Measurements from ENCODE around the gene SIRPB2. TPM values are rescaled to one million over a fixed set of nuclear protein-coding genes. Genes with fewer than 3 reads are reported as not detected.

The SIRPB2 gene
- total and polyA plus RNA-seq, 2 donors (not counting 3 experiments of a cell fraction or from before 2014, with no cell fraction given), result 9.5 to 19.7 TPM

GRCh38 chr20:1508574-1508973, 17.4 kb upstream of the SIRPB2 start:
- FAIRE-seq, result no peak
- intact Hi-C loops (cut with micrococcal nuclease), result loop anchor here (10.0 kb wide), 1 partner anchor 386 kb away; the partner anchor contains the start of gene SIRPA

DNA sequence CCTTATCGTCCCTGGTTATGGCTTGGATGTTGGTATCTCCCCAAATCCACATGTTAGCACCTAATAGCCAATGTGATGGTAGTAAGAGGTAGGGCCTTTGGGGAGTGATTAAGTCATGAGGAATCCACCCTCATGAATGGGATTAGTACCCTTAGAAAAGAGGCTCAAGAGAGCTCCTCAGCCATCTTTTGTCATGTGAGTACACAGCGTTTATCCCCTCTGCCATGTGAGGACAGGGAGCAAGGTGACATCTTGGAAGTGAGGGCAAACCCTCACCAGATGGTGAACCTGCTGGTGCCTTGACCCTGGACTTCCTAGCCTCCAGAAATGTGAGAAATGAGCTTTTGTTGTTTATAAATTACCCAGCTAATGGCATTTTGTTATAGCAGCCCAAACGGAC, 16.1 kb upstream of the SIRPB2 start:
- CTCF ChIA-PET, result interaction anchor here (0.8 to 4.4 kb wide), 7 partner anchors 40 to 269 kb away, joined by 3 to 79 read pairs (median 3); partner anchors contain the start of gene NSFL1C
- FAIRE-seq (no peak), DNase-seq (ENCODE audit: low read depth, low spot score) (no peak)
- no peak for TF ChIP-seq FOS (IDR thresholded peaks at IDR 0.05; ENCODE audit: borderline replicate concordance, insufficient read depth, low read length)
- Histone ChIP-seq H3K9ac (replicated peaks; ENCODE audit: extremely low read depth, insufficient read depth, low read length) (no peak overlapping the region), H3K4me3 (replicated peaks in 1 of 3; ENCODE audit: insufficient read depth in 1 of 3, low read depth in 1 of 3, low read length in 3 of 3) (no peak overlapping the region), H3K79me2 (ENCODE audit: control insufficient read depth, insufficient read depth, low read length) (no peaks in the 10 kb centered on the region), H3K27me3 (ENCODE audit: control insufficient read depth in 2 of 2, insufficient read depth in 2 of 2, low read length in 2 of 2) (peaks cover 24 to 38% of the 10 kb centered on the region in 2 experiments), H3K4me1 (ENCODE audit: control insufficient read depth, extremely low read depth, insufficient read depth, low read length) (no peaks in the 10 kb centered on the region), H3K9me1 (replicated peaks; ENCODE audit: control insufficient read depth, extremely low read depth, insufficient read depth, low read length) (no peaks in the 10 kb centered on the region), H4K20me1 (replicated peaks; ENCODE audit: control insufficient read depth, extremely low read depth, insufficient read depth, low read length) (no peaks in the 10 kb centered on the region), H3K9me3 (replicated peaks; ENCODE audit: control insufficient read depth, insufficient read depth, low read length) (no peaks in the 10 kb centered on the region), H2AFZ (ENCODE audit: low read depth, low read length) (no peak overlapping the region), H3K36me3 (ENCODE audit: control insufficient read depth in 2 of 2, extremely low read depth in 1 of 2, insufficient read depth in 2 of 2, low read length in 2 of 2) (no peaks in the 10 kb centered on the region), H3K4me2 (ENCODE audit: insufficient read depth, low read length) (no peak overlapping the region), H3K27ac (ENCODE audit: insufficient read depth, low read depth, low read length) (no peak overlapping the region)
- POLR2A ChIA-PET, result no interaction called here
- intact Hi-C loops (cut with micrococcal nuclease), result loop anchor here (10.0 kb wide), 1 partner anchor 388 kb away; the partner anchor contains the start of gene SIRPA
- BruUV-seq (replicated peaks), result no TSS peak
- dilution Hi-C loops (cut with MboI; ENCODE audit: extremely low pct_ligation_motif_present, low sequenced_read_pairs), result no loop called here

More at GRCh38 chr20:1508574-1508973, 17.4 kb upstream of the SIRPB2 start:
- H3K9me1 ChIP-seq (replicated peaks; ENCODE audit: control insufficient read depth, extremely low read depth, insufficient read depth, low read length), result no peaks in the 10 kb centered on the region
- no TSS peak for BruUV-seq (replicated peaks)
- H3K4me1 ChIP-seq (ENCODE audit: control insufficient read depth, extremely low read depth, insufficient read depth, low read length), result no peaks in the 10 kb centered on the region
- no peaks in the 10 kb centered on the region for H3K79me2 ChIP-seq (ENCODE audit: control insufficient read depth, insufficient read depth, low read length)
- no peaks in the 10 kb centered on the region for H4K20me1 ChIP-seq (replicated peaks; ENCODE audit: control insufficient read depth, extremely low read depth, insufficient read depth, low read length)
- TF ChIP-seq, protein P1, sequence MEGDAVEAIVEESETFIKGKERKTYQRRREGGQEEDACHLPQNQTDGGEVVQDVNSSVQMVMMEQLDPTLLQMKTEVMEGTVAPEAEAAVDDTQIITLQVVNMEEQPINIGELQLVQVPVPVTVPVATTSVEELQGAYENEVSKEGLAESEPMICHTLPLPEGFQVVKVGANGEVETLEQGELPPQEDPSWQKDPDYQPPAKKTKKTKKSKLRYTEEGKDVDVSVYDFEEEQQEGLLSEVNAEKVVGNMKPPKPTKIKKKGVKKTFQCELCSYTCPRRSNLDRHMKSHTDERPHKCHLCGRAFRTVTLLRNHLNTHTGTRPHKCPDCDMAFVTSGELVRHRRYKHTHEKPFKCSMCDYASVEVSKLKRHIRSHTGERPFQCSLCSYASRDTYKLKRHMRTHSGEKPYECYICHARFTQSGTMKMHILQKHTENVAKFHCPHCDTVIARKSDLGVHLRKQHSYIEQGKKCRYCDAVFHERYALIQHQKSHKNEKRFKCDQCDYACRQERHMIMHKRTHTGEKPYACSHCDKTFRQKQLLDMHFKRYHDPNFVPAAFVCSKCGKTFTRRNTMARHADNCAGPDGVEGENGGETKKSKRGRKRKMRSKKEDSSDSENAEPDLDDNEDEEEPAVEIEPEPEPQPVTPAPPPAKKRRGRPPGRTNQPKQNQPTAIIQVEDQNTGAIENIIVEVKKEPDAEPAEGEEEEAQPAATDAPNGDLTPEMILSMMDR (IDR thresholded peaks at IDR 0.05; ENCODE audit: extremely low read depth in 1 of 2, insufficient read depth in 1 of 2, low read depth in 1 of 2, low read length in 2 of 2), result no peak
- TF ChIP-seq EZH2 (IDR thresholded peaks at IDR 0.05; ENCODE audit: borderline replicate concordance, low read depth, low read length, severe bottlenecking), result peak; percentile 18
- no peak overlapping the region for H3K4me3 ChIP-seq (replicated peaks in 1 of 3; ENCODE audit: insufficient read depth in 1 of 3, low read depth in 1 of 3, low read length in 3 of 3)
- dilution Hi-C loops (cut with MboI; ENCODE audit: extremely low pct_ligation_motif_present, low sequenced_read_pairs), result no loop called here
- no peaks in the 10 kb centered on the region for H3K36me3 ChIP-seq (ENCODE audit: control insufficient read depth in 2 of 2, extremely low read depth in 1 of 2, insufficient read depth in 2 of 2, low read length in 2 of 2)
- H3K4me2 ChIP-seq (ENCODE audit: insufficient read depth, low read length), result no peak overlapping the region
- H3K9ac ChIP-seq (replicated peaks; ENCODE audit: extremely low read depth, insufficient read depth, low read length), result no peak overlapping the region
- no peak overlapping the region for H3K27ac ChIP-seq (ENCODE audit: insufficient read depth, low read depth, low read length)
- H2AFZ ChIP-seq (ENCODE audit: low read depth, low read length), result no peak overlapping the region
- H3K27me3 ChIP-seq (ENCODE audit: control insufficient read depth in 2 of 2, insufficient read depth in 2 of 2, low read length in 2 of 2), result peaks cover 24 to 38% of the 10 kb centered on the region in 2 experiments
- ChIA-PET CTCF (interaction anchor here (0.7 to 4.4 kb wide), 14 partner anchors 42 to 294 kb away, joined by 3 to 79 read pairs (median 4); partner anchors contain the start of gene NSFL1C), POLR2A (no interaction called here)
- no peaks in the 10 kb centered on the region for H3K9me3 ChIP-seq (replicated peaks; ENCODE audit: control insufficient read depth, insufficient read depth, low read length)
- DNase-seq (ENCODE audit: low read depth, low spot score), result no peak

Data from endothelial cell of umbilical vein (primary cell).